HCT116 (cell line): ENCODE results near the gene ASB7. TPM values are rescaled to one million over a fixed set of nuclear protein-coding genes. Genes with fewer than 3 reads are reported as not detected.

ENCODE experiments used
- ATAC-seq: fragments of 200-7000 bp; cut with Tn5 transposase; 2 replicates; pipeline ENCODE4 v1.9.1; 2020; ENCODE audit warnings: mild to moderate bottlenecking, moderate library complexity
- BruUV-seq: library from RNA; stranded (reverse); fragments of 400-500 nt; replicated peaks from 2 replicates; lab custom pipeline; 2021; lab: Mats Ljungman, UMichigan
- CTCF ChIA-PET: fragments of 300-600 bp; sonication (Branson Sonifier 250); formaldehyde crosslinking; loops from one replicate; lab custom pipeline; 2021; ENCODE audit warnings: antibody characterized with exemption; lab: Charles Lee
- POLR2A ChIA-PET: fragments of 300-600, 350-600 bp; sonication (Branson Sonifier 250); formaldehyde crosslinking; loops from one replicate; lab custom pipeline; 2021; ENCODE audit warnings: antibody characterized with exemption; lab: Charles Lee
- RAD21 ChIA-PET, 2 experiments: fragments of 300-600 bp; sonication (Branson Sonifier 250); formaldehyde crosslinking; loops; one replicate each; lab custom pipeline; 2023; ENCODE audit warnings: low total read pairs in 2 of 2; ENCODE audit not compliant: uncharacterized antibody in 2 of 2, unreplicated experiment in 2 of 2, low non-redundant PET in 1 of 2; lab: Charles Lee
- DNase-seq: peaks from one replicate; pipeline ENCODE4 v3.0.0-alpha.2; 2010; ENCODE audit warnings: low read depth, low spot score
- H2AFZ ChIP-seq: fragments of 200-600 bp; shearing (Covaris generic), sonication (generic); 2 replicates; pipeline ENCODE4 v1.6.1; 2017; ENCODE audit warnings: low read depth, mixed run types, mixed read lengths, antibody characterized with exemption, low read length; ENCODE audit not compliant: poor library complexity, severe bottlenecking
- H3K27ac ChIP-seq: 2 replicates; pipeline ENCODE4 v1.5.1; 2012; ENCODE audit warnings: low read depth, low read length
- H3K27me3 ChIP-seq: fragments of 200-600 bp; sonication (generic); 2 replicates; pipeline ENCODE4 v1.6.1; 2016; ENCODE audit warnings: mixed run types, low read length, mixed read lengths; ENCODE audit not compliant: insufficient read depth
- H3K36me3 ChIP-seq, 2 experiments: fragments of 200-500 bp in 1 of 2; fragments of 200-600 bp in 1 of 2; sonication (Bioruptor generic) in 1 of 2; sonication (generic) in 1 of 2; 2 replicates each; pipeline versions ENCODE4 v1.5.1 to v1.6.1; 2014 to 2016; ENCODE audit warnings: low read length in 2 of 2, inconsistent platforms in 1 of 2, mixed read lengths in 1 of 2, mixed run types in 1 of 2; ENCODE audit not compliant: insufficient read depth in 2 of 2, control insufficient read depth in 1 of 2
- H3K4me1 ChIP-seq, 2 experiments: fragments of 200-600 bp in 1 of 2; sonication (generic) in 1 of 2; 2 replicates each; pipeline versions ENCODE4 v1.5.1 to v1.6.1; 2012 to 2017; ENCODE audit warnings: low read length in 2 of 2, inconsistent platforms in 1 of 2, mild to moderate bottlenecking in 1 of 2, mixed read lengths in 1 of 2, mixed run types in 1 of 2, moderate library complexity in 1 of 2; ENCODE audit not compliant: insufficient read depth in 2 of 2, control insufficient read depth in 1 of 2
- H3K4me2 ChIP-seq: fragments of 200-600 bp; sonication (generic); 2 replicates; pipeline ENCODE4 v1.6.1; 2017; ENCODE audit warnings: mixed run types, low read length, mixed read lengths
- H3K4me3 ChIP-seq, 2 experiments: fragments of 200-600 bp in 1 of 2; sonication (generic) in 1 of 2; replicated peaks in 1 of 2; 2 replicates each; pipeline ENCODE4 v1.5.1; 2011 to 2016; ENCODE audit warnings: low read length in 2 of 2, control low read depth in 1 of 2, low read depth in 1 of 2, mild to moderate bottlenecking in 1 of 2, mixed read lengths in 1 of 2, mixed run types in 1 of 2
- H3K79me2 ChIP-seq: fragments of 200-600 bp; sonication (generic); 2 replicates; pipeline ENCODE4 v1.6.1; 2017; ENCODE audit warnings: mild to moderate bottlenecking, mixed run types, low read length, moderate library complexity, mixed read lengths; ENCODE audit not compliant: insufficient read depth
- H3K9ac ChIP-seq: fragments of 200-600 bp; sonication (generic); 2 replicates; pipeline ENCODE4 v1.6.1; 2016; ENCODE audit warnings: low read length, mixed read lengths
- H3K9me2 ChIP-seq: fragments of 200-600 bp; sonication (generic), shearing (Covaris generic); 2 replicates; pipeline ENCODE4 v1.6.1; 2017; ENCODE audit warnings: mixed run types, mild to moderate bottlenecking, moderate library complexity; ENCODE audit not compliant: insufficient read depth
- H3K9me3 ChIP-seq, 2 experiments: fragments of 200-500 bp in 1 of 2; fragments of 200-600 bp in 1 of 2; sonication (Bioruptor generic) in 1 of 2; sonication (generic) in 1 of 2; 2 replicates each; pipeline ENCODE4 v1.6.1; 2014 to 2017; ENCODE audit warnings: low read length in 2 of 2, mixed read lengths in 2 of 2, inconsistent platforms in 1 of 2, low read depth in 1 of 2, mild to moderate bottlenecking in 1 of 2, mixed run types in 1 of 2, moderate library complexity in 1 of 2; ENCODE audit not compliant: control insufficient read depth in 1 of 2, insufficient read depth in 1 of 2
- H4K20me1 ChIP-seq: fragments of 200-600 bp; sonication (generic), shearing (Covaris generic); 2 replicates; pipeline ENCODE4 v1.6.1; 2017; ENCODE audit warnings: mixed run types, mild to moderate bottlenecking, moderate library complexity; ENCODE audit not compliant: insufficient read depth
- ATF3 ChIP-seq: IDR thresholded peaks from 2 replicates; pipeline ENCODE4 v1.6.1; 2012
- CBX3 ChIP-seq: IDR thresholded peaks from 2 replicates; pipeline ENCODE4 v1.6.1; 2012; ENCODE audit warnings: low read depth
- EZH2 ChIP-seq: fragments of 200-600 bp; sonication (generic); IDR thresholded peaks from 2 replicates; pipeline ENCODE4 v1.6.1; 2017; ENCODE audit warnings: antibody characterized with exemption, mixed run types
- EZH2phosphoT487 ChIP-seq: fragments of 200-600 bp; IDR thresholded peaks from 2 replicates; pipeline ENCODE4 v1.6.1; 2018; ENCODE audit warnings: antibody characterized with exemption, borderline replicate concordance
- JUND ChIP-seq: IDR thresholded peaks from 2 replicates; pipeline ENCODE4 v1.6.1; 2012
- RAD21 ChIP-seq: IDR thresholded peaks from 2 replicates; pipeline ENCODE4 v1.6.1; 2012; ENCODE audit warnings: low read depth, mild to moderate bottlenecking
- SP1 ChIP-seq: IDR thresholded peaks from 2 replicates; pipeline ENCODE4 v1.6.1; 2012; ENCODE audit warnings: low read depth
- SRF ChIP-seq: IDR thresholded peaks from 2 replicates; pipeline ENCODE4 v1.6.1; 2012; ENCODE audit warnings: low read depth
- YY1 ChIP-seq: IDR thresholded peaks from 2 replicates; pipeline ENCODE4 v1.6.1; 2011; ENCODE audit warnings: low read length, low read depth, moderate library complexity, mild to moderate bottlenecking; ENCODE audit not compliant: insufficient replicate concordance; ENCODE audit errors: extremely low read depth
- ZBTB33 ChIP-seq: IDR thresholded peaks from 2 replicates; pipeline ENCODE4 v1.6.1; 2011; ENCODE audit warnings: mild to moderate bottlenecking, low read length, moderate library complexity; ENCODE audit not compliant: insufficient replicate concordance; ENCODE audit errors: extremely low read depth
- ZFX ChIP-seq: fragments of 450-650 bp; IDR thresholded peaks from 2 replicates; pipeline ENCODE4 v1.6.1; 2017
- intact Hi-C: fragments of 100-400 bp; cut with micrococcal nuclease; formaldehyde crosslinking; loops from 2 replicates; pipeline ENCODE4 v1.10.0; 2022
- total RNA-seq: library from RNA; stranded (reverse); gene quantifications from one replicate; pipeline ENCODE4 v1.2.1, GENCODE V29; 2021; ENCODE audit not compliant: unreplicated experiment
- TF ChIP-seq, protein P1 (sequence below): IDR thresholded peaks from 2 replicates; pipeline ENCODE4 v1.6.1; 2012
- TF ChIP-seq, protein P2 (sequence below), 3 experiments: fragments of 200-600 bp in 1 of 3; sonication (generic) in 1 of 3; IDR thresholded peaks in 2 of 3; conservative IDR thresholded peaks in 1 of 3; 2 replicates each; pipeline ENCODE4 v1.5.1; 2012 to 2017; ENCODE audit warnings: low read depth in 2 of 3, low read length in 2 of 3, antibody characterized with exemption in 1 of 3, borderline replicate concordance in 1 of 3, control low read depth in 1 of 3, mild to moderate bottlenecking in 1 of 3, mixed read lengths in 1 of 3, mixed run types in 1 of 3, moderate library complexity in 1 of 3; ENCODE audit not compliant: insufficient read depth in 1 of 3

The ASB7 gene
- total RNA-seq, 1 experiment from 2014 or later: 16.6 TPM

GRCh38 chr15:100628746-100629145, 26.4 kb downstream of the ASB7 start:
- H3K36me3 ChIP-seq: peaks cover 5 to 9% of the 10 kb centered on the region in 2 experiments; a peak in 3 of 4 replicates
- no TSS peak for BruUV-seq
- no peak for TF ChIP-seq EZH2
- TF ChIP-seq SP1: no peak
- no peak for TF ChIP-seq SRF
- TF ChIP-seq, protein P1, sequence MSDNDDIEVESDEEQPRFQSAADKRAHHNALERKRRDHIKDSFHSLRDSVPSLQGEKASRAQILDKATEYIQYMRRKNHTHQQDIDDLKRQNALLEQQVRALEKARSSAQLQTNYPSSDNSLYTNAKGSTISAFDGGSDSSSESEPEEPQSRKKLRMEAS: no peak
- no peak for TF ChIP-seq YY1
- no peak for TF ChIP-seq ATF3
- no peak for TF ChIP-seq CBX3
- no peak for TF ChIP-seq JUND
- TF ChIP-seq ZBTB33: no peak
- TF ChIP-seq RAD21: no peak
- TF ChIP-seq, protein P2, sequence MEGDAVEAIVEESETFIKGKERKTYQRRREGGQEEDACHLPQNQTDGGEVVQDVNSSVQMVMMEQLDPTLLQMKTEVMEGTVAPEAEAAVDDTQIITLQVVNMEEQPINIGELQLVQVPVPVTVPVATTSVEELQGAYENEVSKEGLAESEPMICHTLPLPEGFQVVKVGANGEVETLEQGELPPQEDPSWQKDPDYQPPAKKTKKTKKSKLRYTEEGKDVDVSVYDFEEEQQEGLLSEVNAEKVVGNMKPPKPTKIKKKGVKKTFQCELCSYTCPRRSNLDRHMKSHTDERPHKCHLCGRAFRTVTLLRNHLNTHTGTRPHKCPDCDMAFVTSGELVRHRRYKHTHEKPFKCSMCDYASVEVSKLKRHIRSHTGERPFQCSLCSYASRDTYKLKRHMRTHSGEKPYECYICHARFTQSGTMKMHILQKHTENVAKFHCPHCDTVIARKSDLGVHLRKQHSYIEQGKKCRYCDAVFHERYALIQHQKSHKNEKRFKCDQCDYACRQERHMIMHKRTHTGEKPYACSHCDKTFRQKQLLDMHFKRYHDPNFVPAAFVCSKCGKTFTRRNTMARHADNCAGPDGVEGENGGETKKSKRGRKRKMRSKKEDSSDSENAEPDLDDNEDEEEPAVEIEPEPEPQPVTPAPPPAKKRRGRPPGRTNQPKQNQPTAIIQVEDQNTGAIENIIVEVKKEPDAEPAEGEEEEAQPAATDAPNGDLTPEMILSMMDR (IDR thresholded peaks at IDR 0.05 in 2 of 3, conservative IDR thresholded peaks at IDR 0.05 in 1 of 3; ENCODE audit: borderline replicate concordance in 1 of 3, insufficient read depth in 1 of 3, low read depth in 2 of 3, low read length in 2 of 3): no peak
- TF ChIP-seq ZFX: no peak
- no peak for TF ChIP-seq EZH2phosphoT487
- H3K79me2 ChIP-seq: peaks cover 12% of the 10 kb centered on the region; the same call in 1 of the 2 replicates
- RAD21 ChIA-PET: no interaction called here
- H3K27ac ChIP-seq: no peak overlapping the region
- intact Hi-C loops: loop anchor here (1.0 to 5.0 kb wide), 3 partner anchors 289 to 630 kb away; partner anchors contain the start of gene LRRK1
- DNase-seq (no peak), ATAC-seq (no peak)
- H2AFZ ChIP-seq: no peak overlapping the region
- no peaks in the 10 kb centered on the region for H3K4me1 ChIP-seq
- no peaks in the 10 kb centered on the region for H3K9me2 ChIP-seq
- H3K9me3 ChIP-seq: no peaks in the 10 kb centered on the region
- H3K27me3 ChIP-seq: no peaks in the 10 kb centered on the region
- no peak overlapping the region for H3K4me3 ChIP-seq
- no peak overlapping the region for H3K4me2 ChIP-seq
- CTCF ChIA-PET: no interaction called here
- H3K9ac ChIP-seq: no peak overlapping the region
- POLR2A ChIA-PET: no interaction called here
- no peaks in the 10 kb centered on the region for H4K20me1 ChIP-seq
